Breast epithelium (tissue), 4 donors: Measurements from ENCODE around the gene TOMM70. TPM values are rescaled to one million over a fixed set of nuclear protein-coding genes. Genes with fewer than 3 reads are reported as not detected.
A peak's percentile ranks its signal among the peaks of the same experiment; 100 is the strongest.

Experiments used
- DNase-seq, 2 donors: peaks; one replicate each; pipeline ENCODE4 v3.0.0-alpha.2; 2019; ENCODE audit warnings: low spot score in 2 of 2
- H3K27ac ChIP-seq, 2 donors: fragments of 200-600 bp; sonication (generic) in 1 of 2; one replicate each; pipeline ENCODE4 v1.5.1; 2016 to 2019; ENCODE audit warnings: mild to moderate bottlenecking in 1 of 2
- H3K27me3 ChIP-seq, 2 donors: fragments of 200-600 bp; sonication (generic) in 1 of 2; one replicate each; pipeline versions ENCODE4 v1.5.1 to v1.6.0; 2017 to 2019; ENCODE audit warnings: control low read depth in 1 of 2, mild to moderate bottlenecking in 1 of 2
- H3K36me3 ChIP-seq: fragments of 200-600 bp; one replicate; pipeline ENCODE4 v1.5.1; 2019
- H3K4me1 ChIP-seq, 2 donors: fragments of 200-600 bp; sonication (generic); one replicate each; pipeline ENCODE4 v1.5.1; 2016 to 2019; ENCODE audit warnings: control low read depth in 1 of 2
- H3K4me3 ChIP-seq, 3 donors: fragments of 200-600 bp; sonication (generic); 1 replicate in 2 of 3; 2 replicates in 1 of 3; pipeline ENCODE4 v1.5.1; 2016 to 2019; ENCODE audit warnings: mild to moderate bottlenecking in 3 of 3, moderate library complexity in 2 of 3
- H3K9me3 ChIP-seq, 2 donors: fragments of 200-600 bp; sonication (generic) in 1 of 2; one replicate each; pipeline ENCODE4 v1.5.1; 2016 to 2019; ENCODE audit warnings: control low read depth in 1 of 2
- CTCF ChIP-seq, 3 donors: fragments of 450-650 bp; IDR thresholded peaks; one replicate each; pipeline ENCODE4 v1.5.1; 2016 to 2017; ENCODE audit warnings: antibody characterized with exemption in 3 of 3, mild to moderate bottlenecking in 3 of 3, moderate library complexity in 3 of 3
- POLR2A ChIP-seq: fragments of 450-650 bp; IDR thresholded peaks from one replicate; pipeline ENCODE4 v1.6.1; 2016; ENCODE audit warnings: antibody characterized with exemption, mild to moderate bottlenecking, moderate library complexity
- POLR2AphosphoS5 ChIP-seq, 3 donors: sonication (generic); formaldehyde crosslinking; IDR thresholded peaks; one replicate each; pipeline ENCODE4 v1.6.1; 2017; ENCODE audit warnings: antibody characterized with exemption in 3 of 3
- intact Hi-C: fragments of 100-400 bp; cut with DNase I; formaldehyde crosslinking; loops from one replicate; pipeline ENCODE4 v1.15.1; 2023; ENCODE audit warnings: low total_unique reads
- total RNA-seq, 3 donors: library from RNA; depleted of rRNA; stranded (reverse); fragments of >200 nt; gene quantifications; one replicate each; pipeline ENCODE4 v1.1.0, GENCODE V29; 2016

The TOMM70 gene
- total RNA-seq, 3 donors from 2014 or later: 47.9 to 59.7 (median 50.5) TPM

- no peak for DNase-seq
- intact Hi-C loops: no loop called here
- Histone ChIP-seq H3K27me3 (no peaks in the 10 kb centered on the region), H3K27ac (no peak overlapping the region), H3K4me3 (peak overlapping the region; percentile 97 to 99 (median 98)), H3K9me3 (no peaks in the 10 kb centered on the region), H3K4me1 (peaks cover 0 to 21% of the 10 kb centered on the region in 2 donors), H3K36me3 (no peaks in the 10 kb centered on the region)
- TF ChIP-seq CTCF (IDR thresholded peaks at IDR 0.05): no peak
Observed at GRCh38 chr3:100399341-100400071, 1.4 kb downstream of the TOMM70 start.

GRCh38 chr3:100396967-100397366, 3.9 kb downstream of the TOMM70 start:
- H3K4me1 ChIP-seq: peaks cover 0 to 11% of the 10 kb centered on the region in 2 donors
- no peaks in the 10 kb centered on the region for H3K36me3 ChIP-seq
- DNase-seq: no peak
- no peaks in the 10 kb centered on the region for H3K27me3 ChIP-seq
- no peaks in the 10 kb centered on the region for H3K9me3 ChIP-seq
- no peak overlapping the region for H3K27ac ChIP-seq
- H3K4me3 ChIP-seq: no peak overlapping the region
- no peak for TF ChIP-seq CTCF (IDR thresholded peaks at IDR 0.05)
- no peak for TF ChIP-seq POLR2AphosphoS5 (IDR thresholded peaks at IDR 0.05)
- TF ChIP-seq POLR2A: no peak
- intact Hi-C loops: no loop called here

GRCh38 chr3:100395679-100396431, 5.0 kb downstream of the TOMM70 start:
- no peak for TF ChIP-seq POLR2AphosphoS5 (IDR thresholded peaks at IDR 0.05)
- no peak for TF ChIP-seq POLR2A
- no peak for TF ChIP-seq CTCF (IDR thresholded peaks at IDR 0.05)
- no peaks in the 10 kb centered on the region for H3K9me3 ChIP-seq
- H3K36me3 ChIP-seq: no peaks in the 10 kb centered on the region
- H3K27ac ChIP-seq: no peak overlapping the region
- DNase-seq: no peak
- intact Hi-C loops: no loop called here
- H3K4me1 ChIP-seq: peaks cover 0 to 11% of the 10 kb centered on the region in 2 donors
- no peak overlapping the region for H3K4me3 ChIP-seq
- no peaks in the 10 kb centered on the region for H3K27me3 ChIP-seq

GRCh38 chr3:100389025-100389424, 11.9 kb downstream of the TOMM70 start:
- Histone ChIP-seq H3K4me1 (no peaks in the 10 kb centered on the region), H3K9me3 (no peaks in the 10 kb centered on the region), H3K27me3 (no peaks in the 10 kb centered on the region), H3K36me3 (no peaks in the 10 kb centered on the region), H3K27ac (no peak overlapping the region), H3K4me3 (no peak overlapping the region)
- intact Hi-C loops: no loop called here
- TF ChIP-seq POLR2AphosphoS5 (IDR thresholded peaks at IDR 0.05) (no peak), CTCF (IDR thresholded peaks at IDR 0.05) (no peak), POLR2A (no peak)
- no peak for DNase-seq

GRCh38 chr3:100386437-100387074, 14.3 kb downstream of the TOMM70 start:
- DNase-seq: no peak
- Histone ChIP-seq H3K27me3 (no peaks in the 10 kb centered on the region), H3K27ac (no peak overlapping the region), H3K36me3 (no peaks in the 10 kb centered on the region), H3K4me3 (no peak overlapping the region), H3K9me3 (no peaks in the 10 kb centered on the region), H3K4me1 (no peaks in the 10 kb centered on the region)
- intact Hi-C loops: no loop called here
- TF ChIP-seq CTCF (IDR thresholded peaks at IDR 0.05) (no peak), POLR2AphosphoS5 (IDR thresholded peaks at IDR 0.05) (no peak), POLR2A (no peak)
